Epidermal melanocyte (primary cell): Measurements from ENCODE around the gene OR5M3.

Experiments used
- DNase-seq: peaks from one replicate; pipeline ENCODE4 v3.0.0; 2011; ENCODE audit warnings: low spot score; ENCODE audit not compliant: insufficient read length

Gene OR5M3

GRCh38 chr11:56473252-56473651, at the start of gene OR5M3:
Gene OR5M3, minus strand, starts transcription at chr11:56473352. Its CDS starts 2,855 bp downstream, at chr11:56470497.
- DNase-seq, result no peak

GRCh38 chr11:56522008-56522407, 48.9 kb upstream of the OR5M3 start:
- no peak for DNase-seq

GRCh38 chr11:56513280-56513679, 40.1 kb upstream of the OR5M3 start:
- DNase-seq, result no peak

- no peak for DNase-seq
These were observed 36.3 kb upstream of the OR5M3 start for GRCh38 chr11:56509439-56509838.

GRCh38 chr11:56497010-56497409, 23.9 kb upstream of the OR5M3 start:
- no peak for DNase-seq

DNA sequence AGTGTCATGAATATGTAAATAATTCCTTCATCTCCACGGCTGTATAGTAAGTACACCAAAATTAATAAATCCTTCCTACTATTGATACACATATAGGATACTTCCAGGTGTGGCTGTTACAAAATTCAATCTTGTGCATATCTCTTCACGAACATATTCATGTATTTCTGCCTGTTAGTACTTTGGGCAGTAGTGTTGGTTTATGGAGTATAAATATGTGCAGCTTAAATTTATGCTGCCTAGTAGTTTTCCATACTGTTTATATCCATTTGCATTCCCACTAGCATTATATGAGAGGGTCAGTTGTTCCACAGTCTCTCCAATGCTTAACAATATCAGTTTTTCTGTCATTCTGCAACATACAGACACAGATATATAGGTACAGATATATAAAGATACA, 22.0 kb upstream of the OR5M3 start:
- DNase-seq, result no peak

DNA sequence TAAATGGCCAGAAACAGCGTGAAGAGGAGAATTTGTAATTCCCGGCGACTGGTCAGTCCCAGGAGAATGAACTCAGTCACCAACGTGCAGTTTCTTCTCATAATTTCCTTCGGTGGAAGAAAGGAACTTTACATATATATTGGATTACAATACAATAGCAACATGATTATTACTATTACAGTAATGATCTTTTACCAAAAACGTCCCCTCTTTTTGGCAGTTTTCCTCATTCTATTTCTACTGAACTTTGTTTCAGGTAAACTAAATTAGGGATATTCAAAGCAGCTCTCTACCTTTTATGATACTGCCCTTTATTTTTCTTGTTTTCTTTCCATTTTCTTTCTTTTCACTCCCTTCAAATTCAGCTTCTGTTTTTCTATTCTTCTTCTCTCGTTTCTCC, 18.1 kb upstream of the OR5M3 start, which contains the start of gene OR5M8:
Gene OR5M8, minus strand, starts transcription at position 101 of the 400 bp plus-strand sequence. Its CDS starts 0 bp downstream, at position 101.
- DNase-seq, result no peak

DNA sequence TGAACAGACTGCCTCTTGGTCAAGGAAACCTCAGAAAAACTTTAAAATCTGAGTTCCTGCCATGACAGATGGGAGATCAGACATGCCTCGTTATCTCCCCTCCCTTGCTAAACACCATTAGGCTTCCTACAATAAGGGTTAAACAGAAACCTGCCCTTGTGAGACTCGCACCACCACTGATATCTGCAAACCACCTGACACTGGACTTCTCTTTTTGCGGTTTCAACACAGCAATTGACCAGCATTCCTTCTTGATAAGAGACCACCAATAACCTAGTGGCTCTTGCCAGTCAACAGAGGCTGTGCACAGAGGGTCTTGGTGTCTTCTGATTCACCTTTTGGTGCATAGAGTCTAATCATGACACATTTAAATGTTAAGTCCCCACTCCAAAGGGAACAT, 13.6 kb upstream of the OR5M3 start:
- DNase-seq, result no peak

DNA sequence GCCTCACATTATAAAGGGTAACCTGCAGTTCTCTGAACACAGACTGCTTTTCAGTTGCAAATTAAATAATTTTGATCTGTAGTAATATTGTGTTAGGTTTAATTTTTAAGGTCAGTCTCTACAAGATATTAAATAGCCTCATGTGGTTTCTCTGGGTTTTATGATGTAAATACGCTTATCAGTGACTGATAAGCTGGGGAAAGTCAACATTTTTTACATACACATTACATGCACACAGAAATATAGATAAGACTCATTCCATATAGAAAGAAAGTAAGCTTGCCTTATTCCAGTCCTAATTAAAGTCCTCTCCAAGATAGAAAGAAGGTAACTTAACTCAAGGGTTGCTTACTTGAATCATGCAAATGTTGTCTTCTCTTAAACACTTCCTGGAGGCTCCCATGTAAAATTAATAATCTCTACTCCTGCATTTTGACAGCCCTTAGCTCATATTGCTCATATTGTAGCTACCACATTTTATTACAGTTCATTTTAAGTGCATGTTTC, 1.6 kb upstream of the OR5M3 start:
- DNase-seq, result no peak

GRCh38 chr11:56457076-56457475, 16.1 kb downstream of the OR5M3 start:
- DNase-seq, result no peak

GRCh38 chr11:56453521-56453920, 19.6 kb downstream of the OR5M3 start:
- DNase-seq, result no peak
